Measurements from ENCODE around the gene HAGH.

Gene HAGH

DNA sequence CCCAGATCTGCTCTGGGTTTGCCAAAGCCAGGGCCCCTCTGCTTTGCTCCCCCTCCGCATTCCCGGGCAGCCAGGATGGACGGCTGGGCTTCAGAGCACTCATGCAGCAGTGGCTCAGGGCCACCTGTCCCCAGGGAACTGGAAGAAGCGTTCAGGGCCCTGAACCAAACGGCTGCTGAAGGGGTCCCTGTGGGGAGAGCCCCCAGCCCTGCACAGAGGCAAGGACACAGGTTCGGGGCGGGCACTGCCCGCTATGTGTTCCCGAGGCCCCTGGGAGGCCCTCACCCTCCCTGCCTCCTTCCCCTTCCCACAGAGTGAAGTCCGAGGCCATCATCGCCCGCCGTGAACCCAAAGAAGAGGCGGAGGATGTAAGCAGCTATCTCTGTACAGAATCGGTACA lies 65.7 kb downstream of the HAGH start:
- no peak for DNase-seq

DNA sequence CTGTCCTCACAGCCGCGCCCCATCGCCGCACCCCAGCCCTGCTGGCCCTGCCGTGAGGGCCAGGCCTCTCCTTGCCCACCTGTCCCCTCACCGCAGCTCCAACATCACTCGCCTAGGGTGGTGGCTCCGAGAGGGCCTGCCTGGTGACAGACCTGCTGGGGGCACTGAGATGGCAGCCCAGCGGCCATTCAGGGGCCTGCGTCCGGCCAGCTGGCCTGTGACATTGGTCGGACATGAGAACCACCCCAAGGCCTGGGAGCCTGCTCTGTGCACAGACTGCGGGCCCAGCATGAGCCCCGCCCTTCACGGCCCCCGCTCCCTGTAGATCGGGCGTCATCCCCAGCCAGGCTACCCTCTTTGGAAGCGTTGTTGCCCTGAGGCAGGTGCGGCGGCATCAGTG lies 67.1 kb downstream of the HAGH start:
- no peak for DNase-seq

DNA sequence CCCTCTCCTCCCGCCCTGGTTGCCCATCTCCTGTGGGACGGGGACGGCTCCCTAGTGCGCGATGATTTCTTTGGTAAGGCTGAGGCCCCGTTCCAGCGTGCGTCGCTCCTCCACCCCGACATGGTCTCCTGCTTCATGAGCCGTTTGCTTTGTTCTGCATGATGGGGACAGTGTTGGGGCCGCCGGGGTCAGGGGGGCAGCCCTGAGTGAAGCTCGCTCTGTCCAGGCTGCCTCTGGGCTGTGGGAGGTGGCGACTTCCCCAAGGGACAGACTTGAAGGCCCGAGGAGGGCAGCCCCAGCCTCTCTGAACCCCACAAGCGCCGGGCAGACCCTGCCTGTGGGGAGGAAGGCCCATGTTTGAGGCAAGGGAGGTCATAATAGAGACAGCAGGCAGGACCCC lies 67.7 kb downstream of the HAGH start:
- DNase-seq: no peak

DNA sequence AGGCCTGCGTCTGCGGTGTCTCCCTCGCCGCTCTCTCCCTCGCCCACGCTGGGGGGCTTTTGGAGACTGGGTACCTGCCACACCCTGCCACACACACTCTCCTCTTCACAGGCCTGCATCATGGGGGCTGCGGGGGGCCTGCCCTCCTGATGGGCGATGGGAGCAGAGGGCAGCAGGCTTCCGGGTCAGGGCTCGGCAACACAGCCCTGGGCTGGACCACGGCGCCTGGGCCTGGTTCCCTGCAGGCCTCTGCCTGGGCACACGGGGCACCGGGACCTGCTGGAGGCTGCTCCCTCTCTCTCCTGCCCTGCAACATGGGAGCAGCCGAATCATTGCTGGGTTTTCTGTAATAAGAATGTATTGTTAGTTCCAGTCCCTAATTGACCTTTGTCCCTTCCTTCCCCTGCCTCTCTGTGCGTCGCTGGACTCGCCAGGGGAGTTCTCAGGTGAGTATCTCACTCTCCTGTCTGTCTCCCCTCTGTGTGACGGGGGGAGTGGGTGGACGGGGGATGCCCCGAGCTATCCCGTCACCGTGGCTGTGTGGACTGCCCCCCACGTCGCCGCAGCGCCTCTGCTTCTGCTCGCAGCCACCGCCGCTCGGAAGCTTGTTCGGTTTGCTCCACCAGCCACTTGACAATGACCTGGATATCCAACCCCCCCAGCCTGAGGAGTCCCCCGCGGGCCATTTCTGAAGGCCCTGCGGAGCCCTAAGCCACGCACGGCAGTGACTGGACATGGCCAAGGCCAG lies 68.7 kb downstream of the HAGH start:
- DNase-seq: no peak

Measured in stimulated activated CD4-positive, alpha-beta T cell treated with anti-CD3 and anti-CD28 coated beads, Interleukin-4, amount 100 ng/mL, for 1 hour (primary cell).